ENCODE results near the gene ESR1.

Gene ESR1

DNA sequence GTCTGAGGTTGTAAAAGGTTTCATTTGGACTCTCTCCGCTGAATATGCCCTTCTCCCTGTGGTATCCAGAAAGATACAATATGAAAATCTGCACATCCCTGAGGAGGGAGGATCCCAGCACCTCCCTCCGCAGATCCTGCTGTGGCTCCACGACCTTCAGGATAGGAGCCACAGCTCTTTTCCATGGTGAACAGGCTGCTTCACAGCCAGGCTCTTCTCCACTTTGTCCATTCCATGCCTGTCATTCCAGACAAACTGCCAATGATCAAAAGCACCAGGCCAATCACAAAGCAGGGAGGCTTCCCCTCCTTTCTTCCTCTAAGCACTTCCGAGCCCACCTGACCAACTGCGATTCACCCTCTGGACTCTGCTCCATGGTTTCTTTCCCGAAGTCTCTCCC is 339.8 kb downstream of the ESR1 start:
- DNase-seq, result no peak

GRCh38 chr6:152148412-152148811 is 340.9 kb downstream of the ESR1 start:
- no peak for DNase-seq

- no peak for DNase-seq
These were observed 342.7 kb downstream of the ESR1 start for GRCh38 chr6:152150196-152150595.

DNA sequence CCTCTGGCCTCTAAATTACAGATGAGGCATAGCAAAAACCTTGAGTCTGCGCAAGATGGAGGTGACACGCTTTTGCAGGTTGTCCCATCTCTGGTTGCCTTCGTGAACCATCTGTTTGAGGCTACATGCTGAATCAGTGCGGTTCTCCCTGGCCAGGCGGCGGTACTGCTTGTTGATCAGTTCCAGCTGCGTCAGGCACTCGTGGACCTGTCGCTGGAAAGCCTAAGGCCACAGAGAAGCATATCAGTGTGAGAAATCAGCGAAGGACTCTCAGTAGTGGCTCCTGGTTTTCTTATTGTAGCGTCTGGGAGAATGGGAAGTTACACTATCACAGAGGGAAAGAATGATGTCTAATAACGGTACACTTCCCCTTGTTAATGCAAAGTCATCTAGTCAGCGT is 344.4 kb downstream of the ESR1 start:
- no peak for DNase-seq

GRCh38 chr6:152154559-152155356 is 347.3 kb downstream of the ESR1 start:
- DNase-seq, result no peak

DNA sequence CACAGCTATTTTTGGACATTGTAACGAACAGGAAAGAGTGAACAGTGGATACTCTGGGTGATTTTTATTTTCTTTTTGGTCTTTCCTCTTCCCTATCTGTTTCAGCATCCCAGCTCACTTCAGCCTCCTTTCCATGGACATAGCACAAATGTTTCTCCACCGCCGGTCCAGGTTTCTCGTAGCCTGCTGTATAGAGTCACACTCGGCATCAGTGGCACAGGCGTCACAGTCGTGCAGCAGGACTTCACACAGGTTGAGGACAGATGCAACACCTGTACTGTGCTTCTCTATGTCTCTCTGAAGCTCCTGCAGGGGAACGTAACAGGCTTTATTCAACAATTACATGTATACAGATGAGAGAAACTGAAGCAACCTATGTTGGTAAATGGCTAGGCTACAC is 348.3 kb downstream of the ESR1 start:
- DNase-seq, result no peak

DNA sequence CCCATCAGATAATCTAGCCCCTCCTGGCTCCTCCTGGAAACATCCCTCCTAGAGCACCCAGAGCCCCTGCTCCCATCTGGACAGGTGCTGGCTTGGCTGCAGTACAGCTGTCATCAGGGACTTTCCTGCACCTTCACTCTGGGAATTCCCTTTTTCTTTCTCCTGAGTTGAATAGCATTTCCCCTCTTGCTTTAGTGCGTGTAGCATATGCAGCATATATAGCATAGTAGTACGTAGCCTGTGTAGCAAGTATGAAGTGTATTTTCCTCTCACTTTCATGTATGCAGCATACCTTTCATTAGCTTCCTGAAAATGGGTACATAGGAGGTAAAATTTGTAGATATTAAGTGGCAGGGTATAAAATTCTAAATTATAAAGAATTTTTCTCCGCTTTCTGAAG is 352.9 kb downstream of the ESR1 start:
- no peak for DNase-seq

DNA sequence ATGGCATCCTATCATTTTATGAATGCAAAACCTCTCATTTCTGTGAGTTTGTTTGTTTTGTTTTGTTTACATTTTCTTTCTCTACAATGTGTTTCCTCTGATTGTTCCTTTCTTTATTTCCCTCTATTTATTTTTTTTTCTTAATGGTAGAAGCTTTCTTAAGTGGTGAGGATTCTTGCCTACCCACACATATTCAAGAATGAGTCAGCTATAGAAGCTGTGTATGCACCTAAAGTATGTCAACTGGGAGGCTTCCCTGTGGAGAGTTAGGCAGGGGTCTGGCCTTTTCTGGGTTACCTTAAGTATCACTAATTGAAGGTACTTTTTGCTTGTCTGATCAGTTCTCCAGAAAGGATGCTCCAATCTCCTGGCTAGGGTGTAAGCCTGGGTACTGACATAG is 354.0 kb downstream of the ESR1 start:
- no peak for DNase-seq

- DNase-seq, result no peak
These were observed 357.5 kb downstream of the ESR1 start for GRCh38 chr6:152164957-152165356.

- no peak for DNase-seq
These were observed 359.0 kb downstream of the ESR1 start for GRCh38 chr6:152166497-152166896.

DNA sequence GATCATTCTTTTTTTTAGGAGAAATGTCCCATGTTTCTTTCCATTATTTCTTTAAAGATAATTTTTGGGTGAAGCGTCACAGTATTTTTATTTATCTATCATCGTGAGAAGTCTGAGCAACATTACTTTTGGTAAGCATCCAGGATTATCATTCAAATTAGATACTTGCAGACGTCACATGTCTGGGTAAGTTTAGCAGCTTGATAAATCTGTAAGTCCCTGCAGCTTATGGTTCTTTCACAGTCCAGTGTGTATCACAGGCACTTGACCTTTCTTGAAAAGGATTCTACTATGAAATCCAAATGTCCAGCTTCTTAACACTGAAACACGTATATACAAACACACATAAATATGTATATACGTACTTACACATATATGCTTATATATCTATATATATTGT is 359.4 kb downstream of the ESR1 start:
- no peak for DNase-seq

DNA sequence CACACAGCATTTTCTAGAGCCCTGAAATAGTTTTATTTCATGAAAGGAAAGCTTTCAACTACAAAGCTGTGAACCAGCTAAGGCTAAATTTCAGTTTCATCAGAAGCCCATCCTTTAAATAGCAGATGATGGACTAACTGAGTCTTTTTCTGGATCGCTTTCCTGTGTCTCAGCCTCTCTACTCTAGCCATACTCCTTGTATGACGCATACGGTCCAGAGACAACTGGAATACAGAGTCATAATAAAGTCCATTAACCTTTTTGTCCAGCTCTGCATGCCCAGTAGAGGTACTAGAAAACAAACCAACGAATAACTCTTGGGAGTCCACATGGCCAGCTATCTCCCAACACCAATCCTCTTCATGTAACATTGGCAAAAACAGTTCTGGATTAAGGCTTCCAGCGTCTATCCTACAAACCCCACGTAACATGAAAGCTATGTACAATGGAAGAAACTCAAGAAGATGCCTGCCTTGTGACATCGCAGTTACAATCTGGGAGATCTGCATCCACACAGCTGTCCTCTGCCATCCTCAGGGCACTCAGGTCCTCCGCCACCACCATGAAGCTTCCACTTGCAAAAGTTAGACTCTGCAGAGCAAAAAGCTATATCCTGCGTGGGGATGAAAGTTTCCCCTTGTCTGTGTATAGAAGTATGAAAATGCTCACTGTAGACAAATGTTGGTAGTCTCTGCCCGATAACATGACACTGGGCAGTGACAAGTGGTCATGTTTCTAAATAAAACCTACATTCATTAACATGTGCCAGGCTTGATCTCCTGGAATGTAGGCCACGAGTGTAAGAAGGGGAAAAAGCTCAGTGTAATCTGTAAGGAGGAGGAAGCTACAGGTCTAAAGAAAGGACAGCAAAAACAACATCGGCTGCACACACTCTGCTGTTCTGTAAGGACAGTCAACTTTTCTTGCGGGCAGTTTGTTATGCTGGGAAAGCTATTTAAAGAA is 360.4 kb downstream of the ESR1 start:
- no peak for DNase-seq

GRCh38 chr6:152170313-152170701 is 362.8 kb downstream of the ESR1 start:
- no peak for DNase-seq

GRCh38 chr6:152170702-152171667 is 363.5 kb downstream of the ESR1 start:
- peak; percentile 76 for DNase-seq

DNA sequence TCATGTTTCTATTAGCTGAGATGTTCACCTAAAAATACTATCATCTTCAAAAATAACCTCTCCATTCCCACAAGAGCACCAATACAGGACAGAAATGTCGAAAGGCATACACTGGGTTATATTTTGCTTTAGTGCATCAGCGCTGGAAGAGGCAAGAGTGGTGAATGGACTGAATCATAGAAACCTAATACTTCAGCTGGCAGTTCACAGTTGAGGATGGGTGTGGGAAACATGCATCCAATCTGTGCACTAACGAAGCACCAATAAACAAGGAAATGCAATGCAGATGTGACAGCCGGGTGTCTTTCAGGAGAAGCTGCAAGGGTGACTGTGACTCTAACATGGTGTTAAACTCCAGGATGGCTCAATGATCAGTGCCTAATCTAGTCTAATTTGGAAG is 365.8 kb downstream of the ESR1 start:
- no peak for DNase-seq

DNA sequence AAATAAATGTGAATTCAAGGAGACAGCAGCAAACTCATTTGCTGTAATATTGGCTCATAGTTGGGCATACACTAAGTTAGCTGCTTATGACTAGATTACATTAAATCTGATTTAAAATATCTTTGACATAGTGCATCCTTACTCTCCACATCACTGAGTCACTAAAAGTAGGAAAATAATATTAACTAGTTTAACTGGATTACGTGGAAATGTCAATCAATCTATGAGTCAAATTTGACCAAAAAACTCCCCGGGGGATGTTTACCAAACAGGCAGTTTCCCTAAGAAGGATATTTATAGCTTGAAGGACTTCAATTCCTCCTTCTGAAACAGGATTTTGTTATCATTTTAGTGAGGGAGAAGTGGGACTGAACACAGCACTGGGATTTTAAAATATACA is 366.5 kb downstream of the ESR1 start:
- no peak for DNase-seq

- DNase-seq, result no peak
These were observed 368.8 kb downstream of the ESR1 start for GRCh38 chr6:152176268-152176667.

Data from stimulated activated CD4-positive, alpha-beta T cell treated with anti-CD3 and anti-CD28 coated beads, Interleukin-15, amount 100 ng/mL, for 24 hours (primary cell).